ENCODE data around the gene PACRGL.

DNA sequence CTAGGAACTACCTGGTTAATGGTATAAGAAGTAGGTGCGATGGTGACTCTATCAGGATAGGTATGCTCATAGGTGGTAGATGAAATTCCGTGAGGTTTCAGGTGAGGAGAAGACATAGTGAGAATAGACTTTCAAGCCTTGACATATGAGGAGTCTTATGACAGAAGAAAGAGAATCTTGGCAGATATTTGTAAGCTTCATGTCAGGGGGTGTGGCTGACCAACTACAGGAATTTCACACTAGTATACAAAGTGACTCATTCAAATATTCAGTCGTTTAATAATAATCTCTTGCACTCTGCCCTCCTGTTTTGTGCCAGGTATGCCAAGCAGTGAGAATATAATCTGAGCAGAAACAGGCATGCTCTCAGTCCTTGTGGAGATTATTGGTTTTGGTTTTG, 22.8 kb downstream of the PACRGL start:
- no peak for TF ChIP-seq NFRKB (IDR thresholded peaks at IDR 0.05)
- TF ChIP-seq FOXK2 (IDR thresholded peaks at IDR 0.05): no peak
- TF ChIP-seq SP1 (IDR thresholded peaks at IDR 0.05): no peak
- TF ChIP-seq TARDBP (IDR thresholded peaks at IDR 0.05): no peak
- TF ChIP-seq LEF1 (IDR thresholded peaks at IDR 0.05; ENCODE audit: borderline replicate concordance): no peak
- TF ChIP-seq HDGF (IDR thresholded peaks at IDR 0.05; ENCODE audit: borderline replicate concordance): no peak
- no peak for TF ChIP-seq ZNF384 (IDR thresholded peaks at IDR 0.05)
- TF ChIP-seq BHLHE40 (IDR thresholded peaks at IDR 0.05; ENCODE audit: borderline replicate concordance): no peak
- TF ChIP-seq FOXA1 (IDR thresholded peaks at IDR 0.05): no peak
- no peak for TF ChIP-seq FOXM1 (IDR thresholded peaks at IDR 0.05; ENCODE audit: borderline replicate concordance)
- TF ChIP-seq ARNT (IDR thresholded peaks at IDR 0.05): no peak

Data from HEK293T (cell line).